HepG2 (cell line): ENCODE measurements around the gene GNB4. TPM values are rescaled to one million over a fixed set of nuclear protein-coding genes. Genes with fewer than 3 reads are reported as not detected.

Experiments used
- ARID2 ChIP-seq: sonication (generic); formaldehyde crosslinking; IDR thresholded peaks from 2 replicates; pipeline ENCODE4 v1.8.1; 2022; ENCODE audit warnings: mild to moderate bottlenecking, missing genetic modification reagents, borderline replicate concordance
- BCL6 ChIP-seq: IDR thresholded peaks from 2 replicates; pipeline ENCODE4 v1.6.1; 2016; ENCODE audit warnings: missing genetic modification reagents, missing compliant biosample characterization
- CBX2 ChIP-seq, 2 experiments: fragments of 200-600 bp in 1 of 2; sonication (generic); formaldehyde crosslinking in 1 of 2; IDR thresholded peaks; 2 replicates each; pipeline versions ENCODE4 v1.7.0 to v1.8.1; 2018 to 2022; ENCODE audit warnings: low read depth in 2 of 2, low read length in 1 of 2, mild to moderate bottlenecking in 1 of 2, missing genetic modification reagents in 1 of 2
- MATR3 ChIP-seq: sonication (generic); formaldehyde crosslinking; IDR thresholded peaks from 2 replicates; pipeline ENCODE4 v1.4.0; 2020; ENCODE audit warnings: missing genetic modification reagents
- NCOA1 ChIP-seq: sonication (generic); formaldehyde crosslinking; IDR thresholded peaks from 2 replicates; pipeline ENCODE4 v1.9.0; 2021; ENCODE audit warnings: missing genetic modification reagents
- PAWR ChIP-seq: sonication (generic); formaldehyde crosslinking; IDR thresholded peaks from 2 replicates; pipeline ENCODE4 v1.4.0; 2020; ENCODE audit warnings: missing genetic modification reagents, mild to moderate bottlenecking, borderline replicate concordance
- PITX1 ChIP-seq: sonication (generic); formaldehyde crosslinking; IDR thresholded peaks from 2 replicates; pipeline ENCODE4 v1.5.1; 2020; ENCODE audit warnings: mild to moderate bottlenecking, missing genetic modification reagents
- POGZ ChIP-seq: sonication (generic); formaldehyde crosslinking; IDR thresholded peaks from 2 replicates; pipeline ENCODE4 v1.4.0; 2020; ENCODE audit warnings: mild to moderate bottlenecking, missing genetic modification reagents
- REL ChIP-seq: sonication (generic); formaldehyde crosslinking; conservative IDR thresholded peaks from 2 replicates; pipeline ENCODE4 v1.8.0; 2022; ENCODE audit warnings: mild to moderate bottlenecking, missing genetic modification reagents, moderate library complexity
- TBL1XR1 ChIP-seq: fragments of 150-350 bp; IDR thresholded peaks from 2 replicates; pipeline ENCODE4 v1.6.1; 2014; ENCODE audit warnings: borderline replicate concordance, low read length; ENCODE audit not compliant: partially characterized antibody
- ZNF136 ChIP-seq: sonication (generic); formaldehyde crosslinking; IDR thresholded peaks from 2 replicates; pipeline ENCODE4 v1.8.1; 2022; ENCODE audit warnings: low read depth, mild to moderate bottlenecking, moderate library complexity, missing genetic modification reagents
- ZNF235 ChIP-seq: sonication (generic); formaldehyde crosslinking; IDR thresholded peaks from 2 replicates; pipeline ENCODE4 v1.8.1; 2023; ENCODE audit warnings: mild to moderate bottlenecking, missing genetic modification reagents, borderline replicate concordance
- ZNF484 ChIP-seq: sonication (generic); formaldehyde crosslinking; IDR thresholded peaks from 2 replicates; pipeline ENCODE4 v1.5.1; 2020; ENCODE audit warnings: mild to moderate bottlenecking, low read depth, missing genetic modification reagents, borderline replicate concordance
- ZNF589 ChIP-seq: sonication (generic); formaldehyde crosslinking; conservative IDR thresholded peaks from 2 replicates; pipeline ENCODE4 v1.8.0; 2022; ENCODE audit warnings: mild to moderate bottlenecking, moderate library complexity, missing genetic modification reagents
- ZNF614 ChIP-seq: IDR thresholded peaks from 2 replicates; pipeline ENCODE4 v1.6.1; 2018; ENCODE audit warnings: missing biosample characterization, missing genetic modification reagents, inconsistent platforms, borderline replicate concordance
- ZNF615 ChIP-seq: sonication (generic); formaldehyde crosslinking; IDR thresholded peaks from 2 replicates; pipeline ENCODE4 v1.5.0; 2020; ENCODE audit warnings: mild to moderate bottlenecking, missing genetic modification reagents, borderline replicate concordance
- ZNF720 ChIP-seq: sonication (generic); formaldehyde crosslinking; IDR thresholded peaks from 2 replicates; pipeline ENCODE4 v1.4.0; 2020; ENCODE audit warnings: missing genetic modification reagents
- ZNF75D ChIP-seq: sonication (generic); formaldehyde crosslinking; IDR thresholded peaks from 2 replicates; pipeline ENCODE4 v1.8.1; 2023; ENCODE audit warnings: missing genetic modification reagents, mild to moderate bottlenecking, borderline replicate concordance
- ZNF768 ChIP-seq: sonication (generic); formaldehyde crosslinking; IDR thresholded peaks from 2 replicates; pipeline ENCODE4 v1.4.0; 2020; ENCODE audit warnings: missing genetic modification reagents
- ZNF850 ChIP-seq: sonication (generic); formaldehyde crosslinking; conservative IDR thresholded peaks from 2 replicates; pipeline ENCODE4 v1.9.0; 2021; ENCODE audit warnings: mild to moderate bottlenecking, missing genetic modification reagents
- ZSCAN31 ChIP-seq: sonication (generic); formaldehyde crosslinking; IDR thresholded peaks from 2 replicates; pipeline ENCODE4 v1.5.0; 2020; ENCODE audit warnings: low read depth, mild to moderate bottlenecking, missing genetic modification reagents
- polyA plus RNA-seq, 8 experiments: library from polyadenylated mRNA; depleted of rRNA in 3 of 8; stranded (reverse) in 7 of 8; unstranded in 1 of 8; fragments of >200 nt; fragmentation: Illumina TruSeq in 4 of 8; extraction: Trizol in 4 of 8; gene quantifications; 2 replicates each; pipeline versions ENCODE4 v1.2.1 to v1.2.3, GENCODE V29; 2011 to 2016; ENCODE audit warnings: low read depth in 4 of 8, missing spikeins in 1 of 8, mixed read lengths in 1 of 8; ENCODE audit not compliant: insufficient read depth in 1 of 8
- total RNA-seq, 5 experiments: library from RNA; depleted of rRNA; stranded (reverse); fragments of >200 nt; fragmentation: Illumina TruSeq; extraction: Trizol; gene quantifications; 2 replicates each; pipeline ENCODE4 v1.2.3, GENCODE V29; 2016; ENCODE audit warnings: low read depth in 1 of 5
- TF ChIP-seq, protein P1 (sequence below): sonication (generic); formaldehyde crosslinking; IDR thresholded peaks from one replicate; pipeline ENCODE4 v1.5.1; 2020; ENCODE audit warnings: mild to moderate bottlenecking, missing genetic modification reagents; ENCODE audit errors: not compliant biosample characterization

GNB4 gene
- total and polyA plus RNA-seq, 2 of the 13 experiments (the other 11 are each of a cell fraction or from before 2014, with no cell fraction given): 0.07 to 0.13 TPM

DNA sequence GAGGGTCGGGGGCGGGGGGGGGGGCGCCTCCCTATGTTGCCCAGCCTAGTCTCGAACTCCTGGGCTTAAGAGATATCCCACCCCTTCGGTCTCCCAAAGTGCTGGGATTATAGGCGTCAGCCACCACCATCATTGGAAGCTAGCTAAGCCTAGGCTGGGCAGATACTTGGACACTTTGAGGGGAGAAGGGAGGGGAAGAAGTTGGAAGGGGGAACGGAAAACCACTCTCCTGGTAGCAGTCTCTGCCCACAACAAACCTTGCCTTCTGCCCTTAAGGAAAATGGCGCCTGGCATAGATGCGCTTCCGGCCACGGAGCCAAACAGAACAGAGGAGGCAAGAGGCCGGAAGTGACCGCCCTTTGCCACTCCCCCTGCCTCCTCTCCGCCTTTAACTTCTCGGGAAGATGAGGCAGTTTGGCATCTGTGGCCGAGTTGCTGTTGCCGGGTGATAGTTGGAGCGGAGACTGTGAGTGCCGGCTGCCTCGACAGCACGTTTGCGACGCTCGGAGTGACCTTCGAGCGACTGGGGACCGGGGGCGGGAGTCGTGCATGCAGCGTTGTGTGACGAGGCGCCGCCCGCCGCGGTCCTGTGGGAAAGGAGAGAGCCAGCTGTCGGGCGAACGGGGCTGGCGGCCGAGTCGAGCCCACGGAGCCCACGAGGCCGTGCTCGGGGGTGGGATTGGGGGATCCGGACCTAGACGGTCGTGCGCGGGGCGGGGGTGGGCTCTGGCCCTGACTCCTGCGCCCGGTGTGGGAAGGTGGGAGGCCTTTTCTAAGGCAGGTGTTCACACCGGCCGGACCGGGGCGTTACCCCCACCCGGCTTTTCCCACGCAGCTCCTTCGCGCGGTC is 103.7 kb downstream of the GNB4 start, which contains the start of gene MFN1 (continued):
- TF ChIP-seq, protein P1, sequence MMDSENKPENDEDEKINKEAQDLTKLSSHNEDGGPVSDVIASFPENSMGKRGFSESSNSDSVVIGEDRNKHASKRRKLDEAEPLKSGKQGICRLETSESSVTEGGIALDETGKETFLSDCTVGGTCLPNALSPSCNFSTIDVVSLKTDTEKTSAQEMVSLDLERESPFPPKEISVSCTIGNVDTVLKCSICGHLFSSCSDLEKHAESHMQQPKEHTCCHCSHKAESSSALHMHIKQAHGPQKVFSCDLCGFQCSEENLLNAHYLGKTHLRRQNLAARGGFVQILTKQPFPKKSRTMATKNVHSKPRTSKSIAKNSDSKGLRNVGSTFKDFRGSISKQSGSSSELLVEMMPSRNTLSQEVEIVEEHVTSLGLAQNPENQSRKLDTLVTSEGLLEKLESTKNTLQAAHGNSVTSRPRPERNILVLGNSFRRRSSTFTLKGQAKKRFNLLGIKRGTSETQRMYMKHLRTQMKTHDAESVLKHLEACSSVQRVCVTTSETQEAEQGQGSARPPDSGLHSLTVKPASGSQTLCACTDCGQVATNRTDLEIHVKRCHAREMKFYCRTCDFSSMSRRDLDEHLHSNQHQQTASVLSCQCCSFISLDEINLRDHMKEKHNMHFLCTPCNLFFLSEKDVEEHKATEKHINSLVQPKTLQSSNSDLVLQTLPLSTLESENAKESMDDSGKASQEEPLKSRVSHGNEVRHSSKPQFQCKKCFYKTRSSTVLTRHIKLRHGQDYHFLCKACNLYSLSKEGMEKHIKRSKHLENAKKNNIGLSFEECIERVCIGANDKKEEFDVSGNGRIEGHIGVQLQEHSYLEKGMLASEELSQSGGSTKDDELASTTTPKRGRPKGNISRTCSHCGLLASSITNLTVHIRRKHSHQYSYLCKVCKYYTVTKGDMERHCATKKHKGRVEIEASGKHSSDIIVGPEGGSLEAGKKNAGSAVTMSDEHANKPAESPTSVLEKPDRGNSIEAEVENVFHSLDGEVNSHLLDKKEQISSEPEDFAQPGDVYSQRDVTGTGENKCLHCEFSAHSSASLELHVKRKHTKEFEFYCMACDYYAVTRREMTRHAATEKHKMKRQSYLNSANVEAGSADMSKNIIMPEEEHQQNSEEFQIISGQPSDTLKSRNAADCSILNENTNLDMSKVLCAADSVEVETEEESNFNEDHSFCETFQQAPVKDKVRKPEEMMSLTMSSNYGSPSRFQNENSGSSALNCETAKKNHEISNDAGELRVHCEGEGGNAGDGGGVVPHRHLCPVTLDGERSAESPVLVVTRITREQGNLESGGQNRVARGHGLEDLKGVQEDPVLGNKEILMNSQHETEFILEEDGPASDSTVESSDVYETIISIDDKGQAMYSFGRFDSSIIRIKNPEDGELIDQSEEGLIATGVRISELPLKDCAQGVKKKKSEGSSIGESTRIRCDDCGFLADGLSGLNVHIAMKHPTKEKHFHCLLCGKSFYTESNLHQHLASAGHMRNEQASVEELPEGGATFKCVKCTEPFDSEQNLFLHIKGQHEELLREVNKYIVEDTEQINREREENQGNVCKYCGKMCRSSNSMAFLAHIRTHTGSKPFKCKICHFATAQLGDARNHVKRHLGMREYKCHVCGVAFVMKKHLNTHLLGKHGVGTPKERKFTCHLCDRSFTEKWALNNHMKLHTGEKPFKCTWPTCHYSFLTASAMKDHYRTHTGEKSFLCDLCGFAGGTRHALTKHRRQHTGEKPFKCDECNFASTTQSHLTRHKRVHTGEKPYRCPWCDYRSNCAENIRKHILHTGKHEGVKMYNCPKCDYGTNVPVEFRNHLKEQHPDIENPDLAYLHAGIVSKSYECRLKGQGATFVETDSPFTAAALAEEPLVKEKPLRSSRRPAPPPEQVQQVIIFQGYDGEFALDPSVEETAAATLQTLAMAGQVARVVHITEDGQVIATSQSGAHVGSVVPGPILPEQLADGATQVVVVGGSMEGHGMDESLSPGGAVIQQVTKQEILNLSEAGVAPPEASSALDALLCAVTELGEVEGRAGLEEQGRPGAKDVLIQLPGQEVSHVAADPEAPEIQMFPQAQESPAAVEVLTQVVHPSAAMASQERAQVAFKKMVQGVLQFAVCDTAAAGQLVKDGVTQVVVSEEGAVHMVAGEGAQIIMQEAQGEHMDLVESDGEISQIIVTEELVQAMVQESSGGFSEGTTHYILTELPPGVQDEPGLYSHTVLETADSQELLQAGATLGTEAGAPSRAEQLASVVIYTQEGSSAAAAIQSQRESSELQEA (CRISPR knock-in tag): peak; percentile 88
- no peak; the same call in 1 of the 2 replicates for TF ChIP-seq ZSCAN31 (CRISPR knock-in tag)
- no peak for TF ChIP-seq ZNF136 (CRISPR knock-in tag)
- TF ChIP-seq ZNF589 (CRISPR knock-in tag): no peak
- TF ChIP-seq ZNF720: no peak
- no peak for TF ChIP-seq NCOA1 (CRISPR knock-in tag)
- no peak for TF ChIP-seq PAWR
- TF ChIP-seq CBX2 (IDR thresholded peaks at IDR 0.05; ENCODE audit: low read depth, low read length): no peak
- no peak for TF ChIP-seq CBX2 (CRISPR knock-in tag; IDR thresholded peaks at IDR 0.05; ENCODE audit: low read depth)
- TF ChIP-seq ZNF850 (CRISPR knock-in tag): no peak
- no peak for TF ChIP-seq MATR3 (CRISPR knock-in tag)
- peak; percentile 65; the same call in 1 of the 2 replicates for TF ChIP-seq ZNF614 (CRISPR knock-in tag)
- TF ChIP-seq ZNF484: no peak
- TF ChIP-seq PITX1 (CRISPR knock-in tag): 0 out of 2 replicates have a peak, but pooled peaks have one; percentile 36
- no peak for TF ChIP-seq ZNF75D (CRISPR knock-in tag)
- TF ChIP-seq REL (CRISPR knock-in tag): no peak
- TF ChIP-seq ZNF768 (CRISPR knock-in tag): peak; percentile 51; the same call in 1 of the 2 replicates
- 0 out of 2 replicates have a peak, but pooled peaks have one; percentile 35 for TF ChIP-seq ARID2
- no peak for TF ChIP-seq ZNF235
- TF ChIP-seq POGZ (CRISPR knock-in tag): no peak; the same call in none of the 2 replicates
- TF ChIP-seq ZNF615 (CRISPR knock-in tag): no peak
- TF ChIP-seq BCL6 (CRISPR knock-in tag): peak; percentile 17; the same call in 1 of the 2 replicates
- no peak for TF ChIP-seq TBL1XR1
